ENCODE data around the gene SFXN5. TPM values are rescaled to one million over a fixed set of nuclear protein-coding genes. Genes with fewer than 3 reads are reported as not detected.

Gene SFXN5
- total and polyA plus RNA-seq, 2 experiments from 2014 or later: 10.0 to 16.4 TPM

DNA sequence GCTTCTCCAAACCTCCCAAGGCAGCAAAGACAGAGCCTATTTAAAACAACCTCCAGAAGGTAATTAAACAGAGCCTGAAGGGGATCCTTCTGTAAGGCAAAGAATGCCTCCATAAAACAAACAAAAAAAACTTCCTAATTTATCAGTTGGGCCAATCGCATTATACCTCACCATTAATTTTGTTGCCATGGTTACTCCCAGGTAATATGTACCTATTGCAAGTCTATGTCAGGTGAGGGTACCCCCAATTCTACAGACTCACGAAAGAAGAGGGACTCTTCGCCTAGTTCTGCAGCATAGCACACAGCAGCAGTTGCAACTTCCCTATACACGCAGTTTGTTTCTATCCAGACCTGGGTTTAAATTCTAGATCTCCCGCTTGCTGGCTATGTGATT is 38.8 kb downstream of the SFXN5 start:
- peaks cover 10% of the 10 kb centered on the region; the same call in 1 of the 2 replicates for H3K4me1 ChIP-seq (ENCODE audit: insufficient read depth)
- no peaks in the 10 kb centered on the region for H3K36me3 ChIP-seq (ENCODE audit: low read depth)
- no peaks in the 10 kb centered on the region for H3K27me3 ChIP-seq (replicated peaks; ENCODE audit: insufficient read depth)
- H3K79me2 ChIP-seq (ENCODE audit: insufficient read depth): no peaks in the 10 kb centered on the region
- no peaks in the 10 kb centered on the region for H3K9me3 ChIP-seq (ENCODE audit: low read depth)
- H3K9ac ChIP-seq: no peak overlapping the region
- TF ChIP-seq EZH2 (IDR thresholded peaks at IDR 0.05; ENCODE audit: insufficient read depth, poor library complexity, severe bottlenecking): no peak
- no peak for TF ChIP-seq EZH2phosphoT487 (IDR thresholded peaks at IDR 0.05; ENCODE audit: insufficient read depth, low read depth)
- H3K4me3 ChIP-seq: no peak overlapping the region
- no peaks in the 10 kb centered on the region for H4K20me1 ChIP-seq (ENCODE audit: insufficient read depth)
- no peaks in the 10 kb centered on the region for H3K9me2 ChIP-seq (ENCODE audit: insufficient read depth)
- no peaks in the 10 kb centered on the region for H3F3A ChIP-seq (ENCODE audit: insufficient read depth)
- no peak overlapping the region for H3K4me2 ChIP-seq (ENCODE audit: unreplicated experiment)
- WGBS, 2 experiments (ENCODE audit: low coverage in 1 of 2, low lambda C conversion rate in 2 of 2, missing lambda C conversion rate in 2 of 2): 97 to 98% methylated on average over 5 of the region's 5 CpGs
- in situ Hi-C loops (cut with MboI): no loop called here
- DNase-seq: no peak
- H2AFZ ChIP-seq: no peak overlapping the region
- H3K27ac ChIP-seq: no peak overlapping the region

- Histone ChIP-seq H3K36me3 (ENCODE audit: low read depth) (no peaks in the 10 kb centered on the region), H2AFZ (no peak overlapping the region), H3K9me2 (ENCODE audit: insufficient read depth) (no peaks in the 10 kb centered on the region), H3K79me2 (ENCODE audit: insufficient read depth) (no peaks in the 10 kb centered on the region), H3K27me3 (replicated peaks; ENCODE audit: insufficient read depth) (no peaks in the 10 kb centered on the region), H4K20me1 (ENCODE audit: insufficient read depth) (no peaks in the 10 kb centered on the region), H3K4me3 (no peak overlapping the region), H3K4me1 (ENCODE audit: insufficient read depth) (peaks cover 10% of the 10 kb centered on the region; the same call in 1 of the 2 replicates), H3K9me3 (ENCODE audit: low read depth) (no peaks in the 10 kb centered on the region), H3F3A (ENCODE audit: insufficient read depth) (no peaks in the 10 kb centered on the region), H3K27ac (no peak overlapping the region), H3K4me2 (ENCODE audit: unreplicated experiment) (no peak overlapping the region), H3K9ac (no peak overlapping the region)
- in situ Hi-C loops (cut with MboI): no loop called here
- no peak for DNase-seq
- WGBS, 2 experiments (ENCODE audit: low coverage in 1 of 2, low lambda C conversion rate in 2 of 2, missing lambda C conversion rate in 2 of 2): 92 to 94% methylated on average over 10 of the region's 10 CpGs
- TF ChIP-seq EZH2 (IDR thresholded peaks at IDR 0.05; ENCODE audit: insufficient read depth, poor library complexity, severe bottlenecking) (no peak), EZH2phosphoT487 (IDR thresholded peaks at IDR 0.05; ENCODE audit: insufficient read depth, low read depth) (no peak)
Observed at GRCh38 chr2:73031725-73032701, 39.5 kb downstream of the SFXN5 start.

- in situ Hi-C loops (cut with MboI): no loop called here
- no peaks in the 10 kb centered on the region for H3K36me3 ChIP-seq (ENCODE audit: low read depth)
- H3K4me3 ChIP-seq: no peak overlapping the region
- peaks cover 10% of the 10 kb centered on the region; the same call in 1 of the 2 replicates for H3K4me1 ChIP-seq (ENCODE audit: insufficient read depth)
- no peaks in the 10 kb centered on the region for H3K27me3 ChIP-seq (replicated peaks; ENCODE audit: insufficient read depth)
- H3K4me2 ChIP-seq (ENCODE audit: unreplicated experiment): no peak overlapping the region
- H3K27ac ChIP-seq: no peak overlapping the region
- no peaks in the 10 kb centered on the region for H3F3A ChIP-seq (ENCODE audit: insufficient read depth)
- no peaks in the 10 kb centered on the region for H3K79me2 ChIP-seq (ENCODE audit: insufficient read depth)
- H2AFZ ChIP-seq: no peak overlapping the region
- WGBS, 2 experiments (ENCODE audit: low coverage in 1 of 2, low lambda C conversion rate in 2 of 2, missing lambda C conversion rate in 2 of 2): 70 to 80% methylated on average over 3 of the region's 3 CpGs
- H4K20me1 ChIP-seq (ENCODE audit: insufficient read depth): no peaks in the 10 kb centered on the region
- no peaks in the 10 kb centered on the region for H3K9me2 ChIP-seq (ENCODE audit: insufficient read depth)
- no peak for DNase-seq
- no peak overlapping the region for H3K9ac ChIP-seq
- H3K9me3 ChIP-seq (ENCODE audit: low read depth): no peaks in the 10 kb centered on the region
- TF ChIP-seq EZH2 (IDR thresholded peaks at IDR 0.05; ENCODE audit: insufficient read depth, poor library complexity, severe bottlenecking) (no peak), EZH2phosphoT487 (IDR thresholded peaks at IDR 0.05; ENCODE audit: insufficient read depth, low read depth) (no peak)
Observed at GRCh38 chr2:73031095-73031678, 40.3 kb downstream of the SFXN5 start.

DNA sequence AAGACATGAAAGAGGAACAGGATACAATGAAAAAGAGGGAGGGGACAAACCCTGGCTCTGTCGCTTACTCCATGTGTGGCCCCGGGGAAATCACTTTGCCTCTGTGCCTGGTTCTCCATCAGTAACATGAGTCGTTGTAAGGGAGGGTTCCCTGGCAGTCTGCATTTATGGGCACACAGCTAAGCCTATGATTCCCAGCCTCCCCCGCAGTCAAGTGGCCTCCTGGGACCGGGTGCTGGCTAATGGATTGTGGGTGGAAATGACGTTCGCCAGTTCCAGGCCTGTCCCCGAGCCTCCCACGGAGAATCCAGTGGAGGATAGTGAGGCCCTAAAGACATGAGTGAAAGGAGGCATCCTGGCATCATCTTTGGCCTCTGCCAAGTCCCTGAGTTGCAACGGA is 42.7 kb downstream of the SFXN5 start:
- 30 to 49% methylated on average over 10 of the region's 10 CpGs for WGBS, 2 experiments (ENCODE audit: low coverage in 1 of 2, low lambda C conversion rate in 2 of 2, missing lambda C conversion rate in 2 of 2)
- Histone ChIP-seq H3K9ac (peak overlapping the region; percentile 15; the same call in 1 of the 2 replicates), H3K79me2 (ENCODE audit: insufficient read depth) (no peaks in the 10 kb centered on the region), H3K27ac (peak overlapping the region; percentile 27), H3K36me3 (ENCODE audit: low read depth) (no peaks in the 10 kb centered on the region), H3K27me3 (replicated peaks; ENCODE audit: insufficient read depth) (no peaks in the 10 kb centered on the region), H2AFZ (peak overlapping the region; percentile 5; the same call in 1 of the 2 replicates), H3K4me1 (ENCODE audit: insufficient read depth) (peaks cover 10% of the 10 kb centered on the region; the same call in 1 of the 2 replicates), H3F3A (ENCODE audit: insufficient read depth) (no peaks in the 10 kb centered on the region), H3K9me2 (ENCODE audit: insufficient read depth) (no peaks in the 10 kb centered on the region), H3K4me3 (no peak overlapping the region), H3K9me3 (ENCODE audit: low read depth) (no peaks in the 10 kb centered on the region), H4K20me1 (ENCODE audit: insufficient read depth) (no peaks in the 10 kb centered on the region), H3K4me2 (ENCODE audit: unreplicated experiment) (peak overlapping the region; percentile 9)
- peak; percentile 75 for DNase-seq
- TF ChIP-seq EZH2phosphoT487 (IDR thresholded peaks at IDR 0.05; ENCODE audit: insufficient read depth, low read depth) (no peak), EZH2 (IDR thresholded peaks at IDR 0.05; ENCODE audit: insufficient read depth, poor library complexity, severe bottlenecking) (no peak)
- in situ Hi-C loops (cut with MboI): no loop called here
